HepG2 (cell line): ENCODE measurements around the gene GRPEL2. TPM values are rescaled to one million over a fixed set of nuclear protein-coding genes. Genes with fewer than 3 reads are reported as not detected.

Experiments used
- CENPX ChIP-seq: sonication (generic); formaldehyde crosslinking; IDR thresholded peaks from 2 replicates; pipeline ENCODE4 v1.9.0; 2021; ENCODE audit warnings: mild to moderate bottlenecking, missing genetic modification reagents, moderate library complexity
- DNMT3B ChIP-seq: conservative IDR thresholded peaks from 2 replicates; pipeline ENCODE4 v1.6.1; 2016; ENCODE audit warnings: missing biosample characterization, control low read depth
- EEA1 ChIP-seq: sonication (generic); formaldehyde crosslinking; IDR thresholded peaks from 2 replicates; pipeline ENCODE4 v1.5.1; 2020; ENCODE audit warnings: mild to moderate bottlenecking, missing genetic modification reagents, borderline replicate concordance
- HDAC2 ChIP-seq: sonication (generic); formaldehyde crosslinking; IDR thresholded peaks from 2 replicates; pipeline ENCODE4 v1.4.0; 2020; ENCODE audit warnings: missing genetic modification reagents
- HNRNPH1 ChIP-seq: fragments of 200-400 bp; formaldehyde crosslinking; optimal IDR thresholded peaks from 2 replicates; pipeline ENCODE3; 2017; ENCODE audit warnings: mild to moderate bottlenecking, low read depth, low read length
- JUND ChIP-seq: sonication (generic); formaldehyde crosslinking; IDR thresholded peaks from 2 replicates; pipeline ENCODE4 v1.8.0; 2022; ENCODE audit warnings: mild to moderate bottlenecking, missing genetic modification reagents
- SNAPC2 ChIP-seq: sonication (generic); formaldehyde crosslinking; IDR thresholded peaks from 2 replicates; pipeline ENCODE4 v1.8.1; 2022; ENCODE audit warnings: mild to moderate bottlenecking, missing genetic modification reagents
- SRSF1 ChIP-seq: fragments of 200-400 bp; formaldehyde crosslinking; optimal IDR thresholded peaks from 2 replicates; pipeline ENCODE3; 2017; ENCODE audit warnings: mild to moderate bottlenecking, low read depth, low read length, moderate library complexity
- YY1 ChIP-seq: IDR thresholded peaks from 2 replicates; pipeline ENCODE4 v1.6.1; 2011; ENCODE audit warnings: low read length, low read depth, moderate library complexity, mild to moderate bottlenecking; ENCODE audit not compliant: insufficient read depth, insufficient replicate concordance
- ZEB1 ChIP-seq: IDR thresholded peaks from 2 replicates; pipeline ENCODE4 v1.6.1; 2012; ENCODE audit warnings: mild to moderate bottlenecking, low read depth, inconsistent platforms; ENCODE audit not compliant: insufficient replicate concordance
- ZNF501 ChIP-seq: sonication (generic); formaldehyde crosslinking; IDR thresholded peaks from 2 replicates; pipeline ENCODE4 v1.5.1; 2020; ENCODE audit warnings: mild to moderate bottlenecking, moderate library complexity, missing genetic modification reagents
- polyA plus RNA-seq, 8 experiments: library from polyadenylated mRNA; depleted of rRNA in 3 of 8; stranded (reverse) in 7 of 8; unstranded in 1 of 8; fragments of >200 nt; fragmentation: Illumina TruSeq in 4 of 8; extraction: Trizol in 4 of 8; gene quantifications; 2 replicates each; pipeline versions ENCODE4 v1.2.1 to v1.2.3, GENCODE V29; 2011 to 2016; ENCODE audit warnings: low read depth in 4 of 8, missing spikeins in 1 of 8, mixed read lengths in 1 of 8; ENCODE audit not compliant: insufficient read depth in 1 of 8
- total RNA-seq, 5 experiments: library from RNA; depleted of rRNA; stranded (reverse); fragments of >200 nt; fragmentation: Illumina TruSeq; extraction: Trizol; gene quantifications; 2 replicates each; pipeline ENCODE4 v1.2.3, GENCODE V29; 2016; ENCODE audit warnings: low read depth in 1 of 5
- TF ChIP-seq, protein P1 (sequence below): sonication (generic); formaldehyde crosslinking; IDR thresholded peaks from 2 replicates; pipeline ENCODE4 v1.4.0; 2020; ENCODE audit warnings: low read depth, mild to moderate bottlenecking, missing genetic modification reagents
- TF ChIP-seq, protein P2 (sequence below): sonication (generic); IDR thresholded peaks from 2 replicates; pipeline ENCODE4 v1.6.1; 2016; ENCODE audit warnings: low read depth, borderline replicate concordance
- TF ChIP-seq, protein P3 (sequence below): sonication (generic); formaldehyde crosslinking; IDR thresholded peaks from 2 replicates; pipeline ENCODE4 v1.4.0; 2020; ENCODE audit warnings: missing genetic modification reagents
- TF ChIP-seq, protein P4 (sequence below): sonication (generic); formaldehyde crosslinking; IDR thresholded peaks from 2 replicates; pipeline ENCODE4 v1.8.0; 2022; ENCODE audit warnings: mild to moderate bottlenecking, missing genetic modification reagents, moderate library complexity
- TF ChIP-seq, protein P5 (sequence below): sonication (generic); formaldehyde crosslinking; conservative IDR thresholded peaks from 2 replicates; pipeline ENCODE4 v1.8.0; 2022; ENCODE audit warnings: low read depth, missing genetic modification reagents
- TF ChIP-seq, protein P6 (sequence below): sonication (generic); formaldehyde crosslinking; IDR thresholded peaks from 2 replicates; pipeline ENCODE4 v1.8.1; 2023; ENCODE audit warnings: mild to moderate bottlenecking, missing genetic modification reagents

Gene GRPEL2
- total and polyA plus RNA-seq, 2 of the 13 experiments (the other 11 are each of a cell fraction or from before 2014, with no cell fraction given) = 13.1 to 16.6 TPM

DNA sequence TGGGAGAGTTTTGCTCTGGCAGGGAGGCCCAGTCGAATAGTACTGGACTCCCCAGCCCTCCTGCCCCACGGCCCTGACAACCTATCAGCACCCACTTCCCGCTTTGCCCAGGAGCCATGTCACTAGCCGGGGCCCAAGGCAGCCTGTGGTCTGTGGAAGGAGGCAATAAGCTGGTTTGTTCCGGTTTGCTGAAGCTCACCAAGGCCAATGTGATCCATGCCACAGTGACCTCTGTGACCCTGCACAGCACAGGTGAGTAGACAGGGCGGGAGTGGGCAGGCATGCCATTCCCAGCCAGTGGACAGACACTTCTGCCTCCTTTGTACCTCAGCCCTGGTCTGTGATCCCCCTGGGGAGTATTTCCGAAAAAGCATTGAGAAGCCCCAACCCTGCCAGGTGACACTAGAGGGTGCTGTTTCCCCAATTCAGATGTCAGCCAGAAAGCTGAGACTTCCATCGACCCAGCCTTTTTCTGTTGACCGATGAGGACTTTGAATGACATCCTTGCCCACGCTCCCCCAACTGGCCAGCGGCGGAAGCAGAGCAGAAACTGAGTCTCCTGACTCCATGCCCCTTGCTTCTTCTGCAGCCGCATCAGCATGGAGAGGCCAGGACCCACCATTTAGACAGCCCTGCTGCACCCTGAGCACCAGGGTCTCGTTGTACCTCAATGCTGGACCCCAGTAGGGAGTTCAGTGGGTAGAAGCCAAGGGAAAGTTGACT lies 22.1 kb downstream of the GRPEL2 start (continued):
- TF ChIP-seq, protein P1, sequence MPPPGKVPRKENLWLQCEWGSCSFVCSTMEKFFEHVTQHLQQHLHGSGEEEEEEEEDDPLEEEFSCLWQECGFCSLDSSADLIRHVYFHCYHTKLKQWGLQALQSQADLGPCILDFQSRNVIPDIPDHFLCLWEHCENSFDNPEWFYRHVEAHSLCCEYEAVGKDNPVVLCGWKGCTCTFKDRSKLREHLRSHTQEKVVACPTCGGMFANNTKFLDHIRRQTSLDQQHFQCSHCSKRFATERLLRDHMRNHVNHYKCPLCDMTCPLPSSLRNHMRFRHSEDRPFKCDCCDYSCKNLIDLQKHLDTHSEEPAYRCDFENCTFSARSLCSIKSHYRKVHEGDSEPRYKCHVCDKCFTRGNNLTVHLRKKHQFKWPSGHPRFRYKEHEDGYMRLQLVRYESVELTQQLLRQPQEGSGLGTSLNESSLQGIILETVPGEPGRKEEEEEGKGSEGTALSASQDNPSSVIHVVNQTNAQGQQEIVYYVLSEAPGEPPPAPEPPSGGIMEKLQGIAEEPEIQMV = 0 out of 2 replicates have a peak, but pooled peaks have one; percentile 51
- TF ChIP-seq DNMT3B (no peak), JUND (CRISPR knock-in tag) (no peak), HDAC2 (CRISPR knock-in tag) (peak; percentile 69; the same call in 1 of the 2 replicates), ZNF501 (CRISPR knock-in tag) (0 out of 2 replicates have a peak, but pooled peaks have one; percentile 43), SNAPC2 (peak; percentile 58; the same call in 1 of the 2 replicates), YY1 (peak; percentile 47), SRSF1 (no peak), HNRNPH1 (no peak), CENPX (no peak), ZEB1 (no peak), EEA1 (no peak)
- TF ChIP-seq, protein P2, sequence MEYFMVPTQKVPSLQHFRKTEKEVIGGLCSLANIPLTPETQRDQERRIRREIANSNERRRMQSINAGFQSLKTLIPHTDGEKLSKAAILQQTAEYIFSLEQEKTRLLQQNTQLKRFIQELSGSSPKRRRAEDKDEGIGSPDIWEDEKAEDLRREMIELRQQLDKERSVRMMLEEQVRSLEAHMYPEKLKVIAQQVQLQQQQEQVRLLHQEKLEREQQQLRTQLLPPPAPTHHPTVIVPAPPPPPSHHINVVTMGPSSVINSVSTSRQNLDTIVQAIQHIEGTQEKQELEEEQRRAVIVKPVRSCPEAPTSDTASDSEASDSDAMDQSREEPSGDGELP = peak; percentile 32; the same call in 1 of the 2 replicates
- TF ChIP-seq, protein P3, sequence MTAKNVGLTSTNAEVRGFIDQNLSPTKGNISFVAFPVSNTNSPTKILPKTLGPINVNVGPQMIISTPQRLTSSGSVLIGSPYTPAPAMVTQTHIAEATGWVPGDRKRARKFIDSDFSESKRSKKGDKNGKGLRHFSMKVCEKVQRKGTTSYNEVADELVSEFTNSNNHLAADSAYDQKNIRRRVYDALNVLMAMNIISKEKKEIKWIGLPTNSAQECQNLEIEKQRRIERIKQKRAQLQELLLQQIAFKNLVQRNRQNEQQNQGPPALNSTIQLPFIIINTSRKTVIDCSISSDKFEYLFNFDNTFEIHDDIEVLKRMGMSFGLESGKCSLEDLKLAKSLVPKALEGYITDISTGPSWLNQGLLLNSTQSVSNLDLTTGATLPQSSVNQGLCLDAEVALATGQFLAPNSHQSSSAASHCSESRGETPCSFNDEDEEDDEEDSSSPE (CRISPR knock-in tag) = peak; percentile 47; the same call in 1 of the 2 replicates
- TF ChIP-seq, protein P4, sequence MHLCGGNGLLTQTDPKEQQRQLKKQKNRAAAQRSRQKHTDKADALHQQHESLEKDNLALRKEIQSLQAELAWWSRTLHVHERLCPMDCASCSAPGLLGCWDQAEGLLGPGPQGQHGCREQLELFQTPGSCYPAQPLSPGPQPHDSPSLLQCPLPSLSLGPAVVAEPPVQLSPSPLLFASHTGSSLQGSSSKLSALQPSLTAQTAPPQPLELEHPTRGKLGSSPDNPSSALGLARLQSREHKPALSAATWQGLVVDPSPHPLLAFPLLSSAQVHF (CRISPR knock-in tag) = no peak
- TF ChIP-seq, protein P5, sequence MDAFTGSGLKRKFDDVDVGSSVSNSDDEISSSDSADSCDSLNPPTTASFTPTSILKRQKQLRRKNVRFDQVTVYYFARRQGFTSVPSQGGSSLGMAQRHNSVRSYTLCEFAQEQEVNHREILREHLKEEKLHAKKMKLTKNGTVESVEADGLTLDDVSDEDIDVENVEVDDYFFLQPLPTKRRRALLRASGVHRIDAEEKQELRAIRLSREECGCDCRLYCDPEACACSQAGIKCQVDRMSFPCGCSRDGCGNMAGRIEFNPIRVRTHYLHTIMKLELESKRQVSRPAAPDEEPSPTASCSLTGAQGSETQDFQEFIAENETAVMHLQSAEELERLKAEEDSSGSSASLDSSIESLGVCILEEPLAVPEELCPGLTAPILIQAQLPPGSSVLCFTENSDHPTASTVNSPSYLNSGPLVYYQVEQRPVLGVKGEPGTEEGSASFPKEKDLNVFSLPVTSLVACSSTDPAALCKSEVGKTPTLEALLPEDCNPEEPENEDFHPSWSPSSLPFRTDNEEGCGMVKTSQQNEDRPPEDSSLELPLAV = no peak
- TF ChIP-seq, protein P6, sequence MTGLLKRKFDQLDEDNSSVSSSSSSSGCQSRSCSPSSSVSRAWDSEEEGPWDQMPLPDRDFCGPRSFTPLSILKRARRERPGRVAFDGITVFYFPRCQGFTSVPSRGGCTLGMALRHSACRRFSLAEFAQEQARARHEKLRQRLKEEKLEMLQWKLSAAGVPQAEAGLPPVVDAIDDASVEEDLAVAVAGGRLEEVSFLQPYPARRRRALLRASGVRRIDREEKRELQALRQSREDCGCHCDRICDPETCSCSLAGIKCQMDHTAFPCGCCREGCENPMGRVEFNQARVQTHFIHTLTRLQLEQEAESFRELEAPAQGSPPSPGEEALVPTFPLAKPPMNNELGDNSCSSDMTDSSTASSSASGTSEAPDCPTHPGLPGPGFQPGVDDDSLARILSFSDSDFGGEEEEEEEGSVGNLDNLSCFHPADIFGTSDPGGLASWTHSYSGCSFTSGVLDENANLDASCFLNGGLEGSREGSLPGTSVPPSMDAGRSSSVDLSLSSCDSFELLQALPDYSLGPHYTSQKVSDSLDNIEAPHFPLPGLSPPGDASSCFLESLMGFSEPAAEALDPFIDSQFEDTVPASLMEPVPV (CRISPR knock-in tag) = no peak
